ENCODE results near the gene ZBTB2. TPM values are rescaled to one million over a fixed set of nuclear protein-coding genes. Genes with fewer than 3 reads are reported as not detected.
A peak's percentile ranks its signal among the peaks of the same experiment; 100 is the strongest.

Gene ZBTB2
- total RNA-seq, result 10 to 100 TPM; 11.4 to 15.1 (median 12.4) TPM

- H3K4me1 ChIP-seq, result peaks cover 7 to 74% (median 17%) of the 10 kb centered on the region in 3 donors
Measured at GRCh38 chr6:151391471-151392413, at the start of gene ZBTB2. ZBTB2 (minus strand) TSS chr6:151391559; CDS start chr6:151373637, 17,922 bp downstream.

GRCh38 chr6:151440930-151441329 is 49.6 kb upstream of the ZBTB2 start:
- Histone ChIP-seq H3K4me1 (peaks cover 0 to 45% (median 3%) of the 10 kb centered on the region in 3 donors), H3K27ac (no peak overlapping the region), H3K9me3 (no peaks in the 10 kb centered on the region), H3K4me3 (no peak overlapping the region), H3K27me3 (no peaks in the 10 kb centered on the region), H3K36me3 (no peaks in the 10 kb centered on the region)
- TF ChIP-seq CTCF (IDR thresholded peaks at IDR 0.05), result peak in 3 of 4 experiments; percentile 43 to 50 (median 44)
- TF ChIP-seq EP300 (IDR thresholded peaks at IDR 0.05), result no peak
- ATAC-seq, result no peak
- 46 to 58% methylated on average over 2 of the region's 2 CpGs for WGBS, 2 donors (ENCODE audit: low coverage in 1 of 2)

More at GRCh38 chr6:151391471-151392413, at the start of gene ZBTB2:
- Histone ChIP-seq H3K27me3 (no peaks in the 10 kb centered on the region), H3K4me3 (peak within 1 kb of the TSS; percentile 94 to 100), H3K27ac (peak within 1 kb of the TSS; percentile 97 to 100 (median 99)), H3K36me3 (no peaks in the 10 kb centered on the region), H3K9me3 (no peaks in the 10 kb centered on the region)
- 0 to 6% methylated on average over 11 of the region's 57 CpGs for WGBS, 2 donors (ENCODE audit: low coverage in 1 of 2)
- ATAC-seq, result peak; percentile 9
- peak; percentile 25 for TF ChIP-seq POLR2AphosphoS5 (IDR thresholded peaks at IDR 0.05)
- no peak for TF ChIP-seq EP300 (IDR thresholded peaks at IDR 0.05)

- H3K9me3 ChIP-seq, result no peaks in the 10 kb centered on the region
- 0 to 9% methylated on average over 1 of the region's 1 CpG for WGBS, 2 donors (ENCODE audit: low coverage in 1 of 2)
- H3K4me1 ChIP-seq, result peaks cover 0 to 40% (median 3%) of the 10 kb centered on the region in 3 donors
- H3K4me3 ChIP-seq, result no peak overlapping the region
- no peak for ATAC-seq
- H3K27ac ChIP-seq, result no peak overlapping the region
- H3K27me3 ChIP-seq, result no peaks in the 10 kb centered on the region
- TF ChIP-seq CTCF (IDR thresholded peaks at IDR 0.05) (no peak), POLR2AphosphoS5 (IDR thresholded peaks at IDR 0.05) (no peak), EP300 (IDR thresholded peaks at IDR 0.05) (no peak), POLR2A (IDR thresholded peaks at IDR 0.05) (no peak)
- H3K36me3 ChIP-seq, result no peaks in the 10 kb centered on the region
Measured at GRCh38 chr6:151440498-151440897, 49.1 kb upstream of the ZBTB2 start.

GRCh38 chr6:151437401-151437800 is 46.0 kb upstream of the ZBTB2 start:
- H3K27me3 ChIP-seq, result no peaks in the 10 kb centered on the region
- H3K27ac ChIP-seq, result no peak overlapping the region
- TF ChIP-seq POLR2AphosphoS5 (IDR thresholded peaks at IDR 0.05), result no peak
- no peak for TF ChIP-seq CTCF (IDR thresholded peaks at IDR 0.05)
- no peak for TF ChIP-seq POLR2A (IDR thresholded peaks at IDR 0.05)
- TF ChIP-seq EP300 (IDR thresholded peaks at IDR 0.05), result no peak
- ATAC-seq, result no peak
- H3K4me3 ChIP-seq, result no peak overlapping the region
- peaks cover 0 to 7% of the 10 kb centered on the region in 2 donors for H3K36me3 ChIP-seq
- peaks cover 0 to 21% (median 3%) of the 10 kb centered on the region in 3 donors for H3K4me1 ChIP-seq
- no peaks in the 10 kb centered on the region for H3K9me3 ChIP-seq

GRCh38 chr6:151436802-151437201 is 45.4 kb upstream of the ZBTB2 start:
- Histone ChIP-seq H3K36me3 (peaks cover 0 to 13% of the 10 kb centered on the region in 2 donors), H3K27me3 (no peaks in the 10 kb centered on the region), H3K4me3 (no peak overlapping the region), H3K9me3 (no peaks in the 10 kb centered on the region), H3K27ac (peak overlapping the region in 1 of 4 donors; percentile 27), H3K4me1 (peaks cover 0 to 19% (median 3%) of the 10 kb centered on the region in 3 donors)
- no peak for TF ChIP-seq EP300 (IDR thresholded peaks at IDR 0.05)
- TF ChIP-seq CTCF (IDR thresholded peaks at IDR 0.05), result no peak
- no peak for TF ChIP-seq POLR2A (IDR thresholded peaks at IDR 0.05)
- no peak for TF ChIP-seq POLR2AphosphoS5 (IDR thresholded peaks at IDR 0.05)
- ATAC-seq, result no peak
